Activated CD8-positive, alpha-beta memory T cell treated with anti-CD3 and anti-CD28 coated beads, Interleukin-2, amount 50 U/mL, for 24 hours (primary cell): Measurements from ENCODE around the gene KLHL13.
"Not testable (repeated sequence)": the region's sequence is repeated elsewhere in the genome, so short reads cannot be mapped to it uniquely, and the experiment has no call there.

ENCODE experiments used
- DNase-seq: peaks from one replicate; pipeline ENCODE4 v3.0.0-alpha.2; 2020; ENCODE audit errors: extremely low read depth

KLHL13 gene

GRCh38 chrX:117992192-117992723 is 124.4 kb downstream of the KLHL13 start:
- no peak for DNase-seq

- DNase-seq = no peak
Observed at GRCh38 chrX:117990438-117990837, 126.2 kb downstream of the KLHL13 start.

- no peak for DNase-seq
Observed at GRCh38 chrX:117989512-117989911, 127.1 kb downstream of the KLHL13 start.

DNA sequence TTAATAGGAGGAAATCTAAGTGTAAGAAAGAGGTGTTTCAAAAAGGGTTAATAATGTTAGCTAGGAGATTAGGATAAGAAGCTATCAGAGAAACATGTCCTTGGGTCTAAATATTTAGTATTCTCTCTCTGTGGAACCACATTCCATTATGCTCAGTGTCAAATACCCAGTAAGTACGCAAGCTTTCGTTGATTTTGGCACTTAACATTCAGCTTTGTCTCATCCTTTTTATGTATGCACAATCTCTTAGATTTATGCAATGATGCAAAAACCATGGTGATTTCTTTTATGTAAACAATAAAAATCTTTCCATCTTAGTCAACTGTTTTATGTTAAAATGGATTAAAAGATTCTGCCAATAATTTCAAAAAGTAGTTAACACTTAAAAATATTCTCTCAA is 129.2 kb downstream of the KLHL13 start:
- no peak for DNase-seq

- no peak for DNase-seq
Observed at GRCh38 chrX:117985241-117985640, 131.4 kb downstream of the KLHL13 start.

DNA sequence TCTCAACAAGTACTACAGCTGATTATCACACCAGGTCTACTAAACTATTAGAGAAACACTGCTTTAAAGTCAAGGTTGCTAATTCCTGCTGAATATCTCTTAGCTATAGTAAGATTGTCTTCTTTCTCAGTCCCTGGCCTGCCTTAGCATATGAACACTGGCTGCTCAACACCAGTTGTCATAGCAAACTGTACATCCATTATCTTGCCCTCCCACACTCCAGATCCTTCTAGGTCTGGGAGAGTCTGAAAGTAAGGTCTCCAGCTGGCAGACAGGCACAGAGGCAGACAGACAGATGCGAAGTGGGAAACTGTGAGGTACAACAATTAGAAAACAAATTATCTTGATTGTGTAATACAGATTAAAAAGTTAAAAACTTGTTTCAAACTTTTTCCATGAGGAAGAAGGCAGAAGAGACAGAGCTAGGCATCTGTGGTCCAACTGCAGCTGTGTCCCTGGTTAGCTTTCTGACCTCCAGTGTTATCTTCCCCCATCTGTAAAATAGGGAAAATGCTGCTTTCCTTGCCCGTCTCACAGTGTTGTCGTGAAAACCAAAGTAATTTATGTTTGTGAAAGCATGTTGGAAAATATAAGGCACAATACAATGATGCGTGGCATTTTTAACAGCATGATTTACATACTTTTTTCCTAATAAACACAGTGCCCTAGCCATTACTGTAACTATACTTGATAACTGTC is 133.8 kb downstream of the KLHL13 start:
- DNase-seq = no peak

- no peak for DNase-seq
Observed at GRCh38 chrX:117978402-117978801, 138.2 kb downstream of the KLHL13 start.

GRCh38 chrX:117977526-117977925 is 139.1 kb downstream of the KLHL13 start:
- no peak for DNase-seq

DNA sequence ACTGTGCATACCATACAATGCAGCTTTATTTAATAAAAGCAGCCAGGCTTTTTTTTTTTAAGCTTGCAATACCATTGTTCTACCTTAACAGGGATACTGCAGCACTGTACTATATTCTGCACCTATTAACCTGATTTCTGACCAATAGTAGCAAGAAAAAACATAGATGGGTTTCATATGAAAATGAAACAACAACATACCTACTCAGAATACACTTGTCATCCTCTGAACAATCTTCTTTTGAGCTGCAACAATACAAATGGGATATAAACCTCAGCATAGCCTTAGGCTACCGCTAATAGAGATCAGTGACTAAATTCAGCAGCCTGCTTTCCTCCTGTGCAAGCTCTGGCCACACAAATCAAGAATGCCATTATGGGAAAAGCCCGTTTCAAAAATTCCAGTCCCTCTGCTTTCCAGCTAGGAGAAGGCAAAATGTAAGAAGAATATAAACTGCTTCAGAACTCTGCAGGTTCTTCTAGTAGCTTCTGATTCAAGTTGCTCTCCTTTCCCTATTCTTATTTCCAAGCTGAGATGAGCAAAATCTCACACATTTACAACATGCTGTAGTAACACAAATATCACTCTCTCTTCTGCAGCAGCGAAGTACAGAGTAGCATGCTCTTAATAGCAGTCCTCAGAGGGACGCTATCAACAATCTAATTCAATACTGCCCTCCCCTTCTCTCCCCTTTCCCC is 143.4 kb downstream of the KLHL13 start:
- DNase-seq = no peak

DNA sequence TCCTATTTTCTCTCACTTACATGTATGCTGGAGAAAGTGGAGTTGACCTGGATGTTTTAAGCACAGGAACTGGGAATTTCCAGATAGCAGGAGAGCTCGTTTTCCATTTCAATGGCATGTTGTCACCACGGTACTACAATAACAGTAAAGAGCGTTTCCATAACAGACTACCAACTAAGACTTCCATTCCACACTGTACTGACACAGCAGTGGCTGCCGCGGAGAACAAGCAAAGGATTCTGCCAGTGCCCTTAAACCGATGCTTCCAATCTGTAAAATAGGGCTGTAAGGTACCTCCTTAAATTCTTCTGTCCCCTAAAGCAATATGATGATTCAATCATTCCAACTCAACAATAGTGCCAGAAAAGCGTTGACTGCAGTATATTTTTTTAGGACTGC is 143.9 kb downstream of the KLHL13 start:
- no peak for DNase-seq

DNA sequence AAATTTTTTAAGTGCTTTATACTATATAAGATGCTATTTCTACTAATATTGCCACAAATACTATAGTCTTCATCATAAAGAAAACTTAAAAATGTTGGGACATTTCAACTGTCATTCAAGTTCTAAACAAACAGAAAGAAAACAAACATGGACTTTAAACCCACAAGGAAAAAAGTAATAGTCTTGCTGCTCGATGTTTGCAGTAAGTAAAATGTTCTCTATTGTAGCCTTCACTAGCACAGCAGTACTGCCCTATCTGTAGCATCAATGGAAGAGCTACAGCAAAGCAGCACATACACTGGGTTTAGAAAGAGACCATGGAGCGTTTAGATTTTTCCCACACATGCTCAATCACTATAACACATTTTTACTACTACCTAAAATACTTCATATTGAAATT is 146.8 kb downstream of the KLHL13 start:
- DNase-seq = no peak

- no peak for DNase-seq
Observed at GRCh38 chrX:117969328-117969727, 147.3 kb downstream of the KLHL13 start.

DNA sequence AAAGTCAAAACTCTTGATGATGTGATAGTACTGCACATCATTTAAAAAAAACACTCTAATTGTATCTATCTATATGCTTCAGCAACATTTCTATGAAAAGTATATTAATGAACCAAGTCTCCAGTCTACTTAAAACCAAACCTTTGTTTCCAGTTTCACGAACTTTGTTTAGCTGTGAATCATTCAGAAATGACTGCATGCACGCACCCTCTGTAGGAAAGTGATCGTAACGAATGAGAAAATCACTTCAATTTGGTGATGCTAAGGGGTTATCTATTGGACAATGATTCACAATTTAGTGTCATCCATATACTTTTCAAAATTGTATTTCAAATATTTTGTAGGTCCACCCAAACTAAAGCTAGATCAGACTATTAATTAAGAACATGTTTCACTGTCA is 157.6 kb downstream of the KLHL13 start:
- no peak for DNase-seq

- DNase-seq = no peak
Observed at GRCh38 chrX:117957128-117957527, 159.5 kb downstream of the KLHL13 start.

GRCh38 chrX:117939296-117939695 is 177.3 kb downstream of the KLHL13 start:
- not testable (repeated sequence) for DNase-seq

- no peak for DNase-seq
Observed at GRCh38 chrX:117936118-117936517, 180.5 kb downstream of the KLHL13 start.

- DNase-seq = not testable (repeated sequence)
Observed at GRCh38 chrX:117930116-117930515, 186.5 kb downstream of the KLHL13 start.

DNA sequence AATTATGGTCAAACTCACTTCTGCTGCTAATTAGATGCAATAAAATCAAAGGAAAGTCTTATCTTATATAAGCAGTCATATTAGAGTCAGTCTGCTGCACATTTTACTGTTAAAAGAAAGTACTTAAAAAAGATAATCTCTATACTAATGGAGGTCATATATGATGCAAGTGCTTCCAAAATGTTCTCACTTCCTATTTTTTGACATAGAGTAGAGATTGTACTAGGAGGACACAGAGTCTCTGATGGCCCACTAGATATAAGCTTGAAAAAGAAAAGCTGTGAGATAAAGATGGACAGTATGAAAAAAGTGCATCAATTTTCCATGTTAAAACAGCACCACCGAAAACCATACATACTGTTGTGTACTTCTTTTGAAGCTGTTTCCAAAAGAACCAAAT is 196.9 kb downstream of the KLHL13 start:
- DNase-seq = no peak

- DNase-seq = no peak
Observed at GRCh38 chrX:117910216-117910615, 206.4 kb downstream of the KLHL13 start.

DNA sequence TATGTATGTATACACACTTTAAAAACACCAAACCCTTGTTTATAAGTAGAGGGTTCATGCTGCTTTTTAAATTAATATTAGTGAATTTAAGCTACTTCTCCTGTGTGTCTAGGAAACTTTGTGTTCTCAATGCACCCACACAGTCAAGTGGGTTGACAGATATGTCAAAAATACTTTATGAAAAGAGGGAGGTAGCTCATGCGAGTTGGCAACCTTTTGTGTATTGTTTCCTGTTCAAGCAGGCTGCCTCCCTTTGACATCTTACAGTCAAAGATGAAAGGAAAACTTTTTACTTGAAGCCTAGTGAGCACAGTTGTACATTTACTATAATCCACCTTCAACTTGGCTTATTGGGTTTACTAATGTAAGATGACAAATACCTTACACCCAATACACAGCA is 218.4 kb downstream of the KLHL13 start:
- no peak for DNase-seq

DNA sequence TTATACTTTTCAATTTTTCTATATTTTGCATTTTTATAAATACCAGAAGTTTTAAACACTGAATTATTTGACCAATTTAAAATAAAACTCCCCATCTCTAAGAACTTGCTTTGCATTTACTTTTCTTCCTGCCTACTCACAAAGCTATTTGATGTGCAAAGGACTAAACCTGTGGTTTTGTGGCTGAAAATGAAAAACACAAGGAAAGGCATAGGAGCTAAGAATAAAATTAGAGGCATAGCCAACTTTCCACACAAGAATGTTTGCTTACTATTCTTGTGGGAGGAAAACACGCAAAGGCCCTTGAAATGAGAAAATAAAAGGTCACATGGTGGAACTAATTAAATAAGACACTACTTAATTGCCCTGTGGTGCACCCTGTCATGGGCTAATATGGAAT is 221.2 kb downstream of the KLHL13 start:
- DNase-seq = no peak

- no peak for DNase-seq
Observed at GRCh38 chrX:117892469-117892868, 224.1 kb downstream of the KLHL13 start.

DNA sequence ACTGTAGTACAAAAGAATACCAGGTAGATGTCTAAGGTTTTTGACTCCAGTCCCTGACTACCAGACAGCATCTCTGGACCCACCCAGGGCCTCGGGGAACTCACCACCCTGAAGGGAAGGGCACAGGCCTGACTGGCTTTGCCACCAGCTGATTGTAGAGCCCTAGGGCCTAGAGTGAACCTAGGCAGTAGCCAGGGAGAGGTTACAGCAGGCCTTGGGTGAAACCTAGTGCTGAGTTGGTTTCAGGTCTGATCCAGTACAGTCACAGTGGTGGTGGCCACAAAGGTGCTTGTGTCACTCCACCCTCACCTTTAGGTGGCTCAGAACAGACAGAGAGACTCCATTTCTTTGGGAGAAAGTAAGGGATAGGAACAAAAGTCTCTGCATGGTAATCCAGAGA is 244.8 kb downstream of the KLHL13 start:
- no peak for DNase-seq
